B cell (primary cell): ENCODE measurements around the gene TUT1. TPM values are rescaled to one million over a fixed set of nuclear protein-coding genes. Genes with fewer than 3 reads are reported as not detected.

Source experiments
- ATAC-seq: fragments of 200-7000 bp; cut with Tn5 transposase; one replicate; pipeline ENCODE4 v1.10.0; 2021; ENCODE audit warnings: low read depth, mild to moderate bottlenecking, moderate number of reproducible peaks, moderate library complexity
- CTCF ChIA-PET: fragments of 350-600 bp; sonication (Branson Sonifier 250); formaldehyde crosslinking; loops from one replicate; lab custom pipeline; 2021; ENCODE audit warnings: antibody characterized with exemption, inconsistent platforms; lab: Charles Lee
- POLR2A ChIA-PET: fragments of 350-600 bp; sonication (Branson Sonifier 250); formaldehyde crosslinking; loops from one replicate; lab custom pipeline; 2021; ENCODE audit warnings: antibody characterized with exemption; lab: Charles Lee
- DNase-seq: peaks from one replicate; pipeline ENCODE4 v3.0.0; 2013
- H2AFZ ChIP-seq: 2 replicates; pipeline ENCODE4 v1.6.1; 2012; ENCODE audit warnings: mild to moderate bottlenecking, low read depth, low read length; ENCODE audit not compliant: insufficient read depth, poor library complexity, severe bottlenecking
- H3K27ac ChIP-seq, 2 donors: 1 replicate in 1 of 2; 2 replicates in 1 of 2; pipeline ENCODE4 v1.5.1; 2012 to 2013; ENCODE audit warnings: low read length in 2 of 2, mild to moderate bottlenecking in 2 of 2, moderate library complexity in 1 of 2
- H3K27me3 ChIP-seq, 4 experiments: fragments of 200-600 bp in 1 of 4; sonication (generic) in 1 of 4; replicated peaks in 1 of 4; 1 replicate in 2 of 4; 2 replicates in 2 of 4; pipeline versions ENCODE4 v1.6.1 to v1.7.0; 2013 to 2016; ENCODE audit warnings: low read length in 3 of 4, mild to moderate bottlenecking in 2 of 4, mixed read lengths in 1 of 4, moderate library complexity in 1 of 4; ENCODE audit not compliant: insufficient read depth in 4 of 4, control insufficient read depth in 3 of 4; ENCODE audit errors: control extremely low read depth in 1 of 4
- H3K36me3 ChIP-seq, 2 experiments: replicated peaks in 1 of 2; 1 replicate in 1 of 2; 2 replicates in 1 of 2; pipeline versions ENCODE4 v1.6.1 to v1.7.1; 2013; ENCODE audit warnings: low read length in 1 of 2; ENCODE audit not compliant: insufficient read depth in 2 of 2, control insufficient read depth in 1 of 2; ENCODE audit errors: control extremely low read depth in 1 of 2, extremely low read depth in 1 of 2
- H3K4me1 ChIP-seq, 2 donors: fragments of 200-600 bp in 1 of 2; sonication (generic) in 1 of 2; 1 replicate in 1 of 2; 2 replicates in 1 of 2; pipeline versions ENCODE4 v1.5.1 to v1.6.1; 2013 to 2017; ENCODE audit warnings: low read length in 2 of 2; ENCODE audit not compliant: control insufficient read depth in 2 of 2, insufficient read depth in 2 of 2
- H3K4me2 ChIP-seq: replicated peaks from 2 replicates; pipeline ENCODE3; 2012; ENCODE audit warnings: mild to moderate bottlenecking, low read depth, low read length; ENCODE audit not compliant: poor library complexity, severe bottlenecking
- H3K4me3 ChIP-seq, 5 experiments: fragments of 200-600 bp in 1 of 5; sonication (generic) in 1 of 5; 1 replicate in 3 of 5; 2 replicates in 2 of 5; pipeline versions ENCODE4 v1.5.1 to v1.7.0; 2011 to 2016; ENCODE audit warnings: low read length in 4 of 5, mild to moderate bottlenecking in 4 of 5, low read depth in 2 of 5, control low read depth in 1 of 5, moderate library complexity in 1 of 5; ENCODE audit not compliant: insufficient read depth in 1 of 5; ENCODE audit errors: control extremely low read depth in 1 of 5, extremely low read depth in 1 of 5
- H3K79me2 ChIP-seq: fragments of 200-600 bp; sonication (generic); one replicate; pipeline ENCODE4 v1.6.0; 2016; ENCODE audit warnings: low read length; ENCODE audit not compliant: control insufficient read depth, insufficient read depth
- H3K9ac ChIP-seq: fragments of 200-600 bp; sonication (generic); 2 replicates; pipeline ENCODE4 v1.6.1; 2017; ENCODE audit warnings: mild to moderate bottlenecking, low read length, moderate library complexity
- H3K9me3 ChIP-seq, 3 donors: one replicate each; pipeline versions ENCODE4 v1.6.1 to v1.7.1; 2013; ENCODE audit warnings: low read length in 2 of 3; ENCODE audit not compliant: control insufficient read depth in 2 of 3, insufficient read depth in 1 of 3; ENCODE audit errors: control extremely low read depth in 1 of 3
- H4K20me1 ChIP-seq: 2 replicates; pipeline ENCODE4 v1.6.0; 2012; ENCODE audit warnings: mild to moderate bottlenecking, low read length; ENCODE audit not compliant: insufficient read depth, control insufficient read depth, poor library complexity, severe bottlenecking
- H3K27ac Mint-ChIP-seq: one replicate; pipeline ENCODE4 v1.8.0; 2021; ENCODE audit warnings: mixed read lengths
- H3K27me3 Mint-ChIP-seq: one replicate; pipeline ENCODE4 v1.8.0; 2021; ENCODE audit warnings: mixed read lengths
- H3K4me1 Mint-ChIP-seq: one replicate; pipeline ENCODE4 v1.8.0; 2021; ENCODE audit warnings: mixed read lengths
- H3K4me3 Mint-ChIP-seq: one replicate; pipeline ENCODE4 v1.8.0; 2021; ENCODE audit warnings: mixed read lengths
- H3K9me3 Mint-ChIP-seq: one replicate; pipeline ENCODE4 v1.8.0; 2022; ENCODE audit warnings: mixed read lengths; ENCODE audit not compliant: insufficient read depth
- EZH2 ChIP-seq: IDR thresholded peaks from 2 replicates; pipeline ENCODE4 v1.6.1; 2012; ENCODE audit warnings: borderline replicate concordance, low read depth, mild to moderate bottlenecking, moderate library complexity, low read length; ENCODE audit not compliant: insufficient read depth, poor library complexity, severe bottlenecking
- WGBS: methylation state at CpG from one replicate; pipeline ENCODE4 v1.1.5; 2013; ENCODE audit warnings: missing lambda C conversion rate; ENCODE audit not compliant: insufficient coverage; 5-methylcytosine and 5-hydroxymethylcytosine counted together
- intact Hi-C: fragments of 100-400 bp; cut with micrococcal nuclease; formaldehyde crosslinking; loops from one replicate; pipeline ENCODE4 v1.10.0; 2022
- polyA plus RNA-seq: library from polyadenylated mRNA; depleted of rRNA; stranded (reverse); fragments of >200 nt; gene quantifications from 2 replicates; pipeline ENCODE4 v1.2.3, GENCODE V29; 2012
- total RNA-seq, 2 donors: library from RNA; stranded (reverse); fragments of 120-200 nt in 1 of 2; gene quantifications; 1 replicate in 1 of 2; 2 replicates in 1 of 2; pipeline versions ENCODE4 v1.2.3 to v1.2.4, GENCODE V29; 2013 to 2022
- TF ChIP-seq, protein P1 (sequence below): fragments of 200-600 bp; IDR thresholded peaks from one replicate; pipeline ENCODE4 v1.8.0; 2022; ENCODE audit warnings: antibody characterized with exemption, mild to moderate bottlenecking

The TUT1 gene
- total and polyA plus RNA-seq, 2 donors (not counting 1 experiment from before 2014, with no cell fraction given), result 31.1 to 47.7 TPM

DNA sequence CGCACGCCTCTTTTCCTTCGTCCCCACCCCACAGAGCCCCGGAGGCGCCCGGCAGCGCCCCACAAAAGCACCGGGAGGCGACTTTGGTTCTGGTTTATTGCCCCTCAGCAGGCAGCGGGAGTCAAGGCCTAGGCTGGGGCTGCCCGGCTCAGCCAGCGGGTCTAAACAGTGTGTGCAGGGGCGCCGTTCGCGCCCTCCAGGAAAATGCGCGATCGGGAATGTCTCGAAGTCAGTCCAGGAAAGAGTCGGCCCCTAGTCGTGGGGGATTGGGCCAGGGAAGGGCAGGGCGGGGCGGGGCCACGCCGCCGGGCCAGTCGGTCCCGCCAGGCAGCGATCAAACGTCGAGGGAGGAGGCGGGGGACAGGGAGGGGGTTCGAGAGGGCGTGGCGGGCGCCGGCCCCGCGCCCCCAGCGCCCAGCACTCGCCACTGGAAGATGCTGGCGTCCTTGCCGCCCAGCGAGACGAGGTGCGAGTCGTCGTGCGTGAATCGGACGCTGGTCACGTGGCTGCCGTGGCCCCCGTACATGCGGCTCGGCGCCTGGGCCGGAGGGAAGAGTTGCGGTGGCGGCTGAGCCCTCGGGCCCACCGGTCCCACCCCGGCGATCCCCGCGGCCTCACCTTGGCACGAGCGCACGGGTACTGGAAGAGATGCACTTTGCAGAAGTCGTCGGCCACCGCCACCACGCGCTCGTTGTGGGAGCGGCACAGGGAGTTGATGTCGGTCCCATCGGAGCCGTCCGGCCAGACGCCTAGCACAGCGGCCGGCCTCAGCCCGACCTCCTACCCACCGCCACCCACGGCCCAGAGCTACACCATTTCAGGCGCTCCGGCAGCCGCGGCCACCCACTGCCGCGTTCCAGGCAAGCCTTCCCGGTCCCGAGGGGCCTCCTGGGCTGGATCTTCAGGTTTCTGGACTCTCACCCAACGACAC lies 11.1 kb upstream of the TUT1 start:
- peak overlapping the region; percentile 96 for H3K27ac Mint-ChIP-seq
- Histone ChIP-seq H3K4me1 (peaks cover 24 to 42% of the 10 kb centered on the region in 2 donors), H3K27ac (peak overlapping the region; percentile 69 to 78), H3K9ac (peak overlapping the region; percentile 95), H3K4me2 (peak overlapping the region; percentile 94), H3K36me3 (peaks cover 3 to 39% of the 10 kb centered on the region in 2 experiments), H3K27me3 (no peaks in the 10 kb centered on the region), H2AFZ (peak overlapping the region; percentile 79), H4K20me1 (peaks cover 7% of the 10 kb centered on the region), H3K79me2 (peaks cover 46% of the 10 kb centered on the region), H3K9me3 (peaks cover 0 to 3% (median 0%) of the 10 kb centered on the region in 3 donors), H3K4me3 (peak overlapping the region; percentile 49 to 97 (median 86))
- H3K9me3 Mint-ChIP-seq, result no peaks in the 10 kb centered on the region
- TF ChIP-seq, protein P1, sequence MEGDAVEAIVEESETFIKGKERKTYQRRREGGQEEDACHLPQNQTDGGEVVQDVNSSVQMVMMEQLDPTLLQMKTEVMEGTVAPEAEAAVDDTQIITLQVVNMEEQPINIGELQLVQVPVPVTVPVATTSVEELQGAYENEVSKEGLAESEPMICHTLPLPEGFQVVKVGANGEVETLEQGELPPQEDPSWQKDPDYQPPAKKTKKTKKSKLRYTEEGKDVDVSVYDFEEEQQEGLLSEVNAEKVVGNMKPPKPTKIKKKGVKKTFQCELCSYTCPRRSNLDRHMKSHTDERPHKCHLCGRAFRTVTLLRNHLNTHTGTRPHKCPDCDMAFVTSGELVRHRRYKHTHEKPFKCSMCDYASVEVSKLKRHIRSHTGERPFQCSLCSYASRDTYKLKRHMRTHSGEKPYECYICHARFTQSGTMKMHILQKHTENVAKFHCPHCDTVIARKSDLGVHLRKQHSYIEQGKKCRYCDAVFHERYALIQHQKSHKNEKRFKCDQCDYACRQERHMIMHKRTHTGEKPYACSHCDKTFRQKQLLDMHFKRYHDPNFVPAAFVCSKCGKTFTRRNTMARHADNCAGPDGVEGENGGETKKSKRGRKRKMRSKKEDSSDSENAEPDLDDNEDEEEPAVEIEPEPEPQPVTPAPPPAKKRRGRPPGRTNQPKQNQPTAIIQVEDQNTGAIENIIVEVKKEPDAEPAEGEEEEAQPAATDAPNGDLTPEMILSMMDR, result no peak
- no peak for TF ChIP-seq EZH2
- DNase-seq, result peak; percentile 65
- CTCF ChIA-PET, result interaction anchor here (0.6 to 2.5 kb wide), 7 partner anchors 8 to 178 kb away, joined by 3 to 47 read pairs (median 4); partner anchors contain the start of gene TUT1
- H3K27me3 Mint-ChIP-seq, result no peaks in the 10 kb centered on the region
- peaks cover 46% of the 10 kb centered on the region for H3K4me1 Mint-ChIP-seq
- peak; percentile 5 for ATAC-seq
- peak overlapping the region; percentile 97 for H3K4me3 Mint-ChIP-seq
- WGBS, result 45% methylated on average over 96 of the region's 96 CpGs
- intact Hi-C loops, result loop anchor here (1.0 kb wide), 2 partner anchors 10 to 28 kb away; partner anchors contain the start of gene EML3
- POLR2A ChIA-PET, result interaction anchor here (0.5 to 3.1 kb wide), 21 partner anchors 9 to 279 kb away, joined by 3 to 63 read pairs (median 4); partner anchors contain the start of genes B3GAT3, C11orf98, CSKMT and EEF1G
